ENCODE results near the gene MAP4K2.

The MAP4K2 gene

DNA sequence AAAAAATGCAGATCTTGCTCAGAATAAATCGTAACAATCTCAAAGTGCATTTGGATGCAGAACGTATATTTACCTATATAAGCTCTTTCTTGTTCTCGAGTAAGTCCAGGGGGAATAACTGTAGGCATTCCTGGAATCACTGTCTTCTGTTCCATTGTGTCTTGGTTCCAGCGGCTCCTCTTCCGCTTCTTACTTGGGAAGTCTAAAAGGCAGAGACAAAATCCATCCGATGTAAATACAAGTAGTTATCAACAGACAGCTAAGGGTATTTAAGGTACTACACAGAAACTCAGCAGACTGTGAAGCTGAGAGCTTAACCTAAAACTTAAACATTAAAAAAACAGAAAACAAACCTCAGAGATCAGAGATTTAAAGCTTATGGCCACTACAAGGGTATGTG is 26.6 kb downstream of the MAP4K2 start:
- peak overlapping the region; percentile 91 for H3K4me3 Mint-ChIP-seq
- H3K27me3 Mint-ChIP-seq = no peaks in the 10 kb centered on the region
- H3K36me3 Mint-ChIP-seq (ENCODE audit: insufficient read depth) = peaks cover 76% of the 10 kb centered on the region
- peaks cover 78% of the 10 kb centered on the region for H3K4me1 Mint-ChIP-seq
- ATAC-seq (replicated peaks; ENCODE audit: extremely low read depth, poor library complexity, severe bottlenecking) (no peak), DNase-seq (ENCODE audit: low spot score in 2 of 2) (no peak)
- peak overlapping the region; percentile 93 for H3K27ac Mint-ChIP-seq (ENCODE audit: low read depth)
- no peaks in the 10 kb centered on the region for H3K9me3 Mint-ChIP-seq

DNA sequence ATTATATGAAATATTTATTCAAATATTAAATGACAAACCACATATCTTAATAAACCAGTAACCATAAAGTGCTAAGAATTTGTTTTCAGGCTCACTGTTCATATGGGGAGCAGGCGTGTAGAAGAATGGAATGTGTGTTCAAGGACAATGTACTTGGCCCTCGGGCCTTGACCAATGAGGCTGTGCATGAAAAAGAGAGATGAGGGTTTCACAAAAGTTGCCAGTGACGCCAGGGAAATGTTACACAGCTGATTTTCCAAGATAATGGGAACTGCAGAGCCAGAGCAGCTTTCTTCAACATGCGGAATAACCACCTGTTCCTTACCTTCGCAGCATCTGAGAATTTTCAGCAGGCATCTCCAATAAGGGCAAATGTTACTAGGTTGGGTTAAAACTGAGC is 28.9 kb downstream of the MAP4K2 start:
- peak overlapping the region; percentile 36 for H3K4me3 Mint-ChIP-seq

DNA sequence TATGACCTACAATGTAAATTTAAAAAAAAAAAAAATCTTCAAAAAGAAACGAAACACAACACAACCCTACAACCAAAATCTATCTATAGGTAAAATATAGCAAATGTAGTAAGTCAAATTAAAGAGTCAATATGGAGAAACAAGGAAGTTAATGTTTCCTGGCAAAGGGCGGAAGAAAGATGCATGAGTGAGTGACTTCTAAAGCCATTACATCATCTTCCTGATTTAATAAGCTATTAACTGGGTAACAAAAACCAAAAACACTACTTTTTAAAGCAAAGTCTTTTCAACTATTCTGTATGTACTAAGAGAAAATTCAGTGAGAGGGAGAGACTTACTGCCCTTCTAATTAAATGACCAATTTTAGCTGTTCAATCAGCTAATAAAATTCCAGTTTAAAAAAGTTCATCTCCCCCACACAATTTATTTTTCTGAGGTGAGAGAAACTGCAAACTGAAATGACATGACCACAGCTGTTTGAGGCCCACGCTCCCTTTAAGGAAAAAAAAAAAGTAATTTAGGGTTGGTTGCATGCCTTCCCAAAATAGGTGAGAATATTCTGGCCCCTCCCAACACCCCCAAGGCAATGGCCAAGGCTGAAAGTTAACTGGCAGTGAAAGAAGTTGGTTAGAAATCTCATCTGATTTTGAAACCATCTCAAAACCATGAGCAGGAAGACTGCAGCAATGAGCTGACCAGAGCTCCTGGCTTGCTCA is 30.6 kb downstream of the MAP4K2 start:
- no peak for DNase-seq (ENCODE audit: low spot score in 2 of 2)
- Mint-ChIP-seq H3K27ac (ENCODE audit: low read depth) (peak overlapping the region; percentile 35), H3K27me3 (no peaks in the 10 kb centered on the region), H3K9me3 (no peaks in the 10 kb centered on the region), H3K4me1 (peaks cover 90% of the 10 kb centered on the region), H3K4me3 (no peak overlapping the region), H3K36me3 (ENCODE audit: insufficient read depth) (peaks cover 98% of the 10 kb centered on the region)
- ATAC-seq (replicated peaks; ENCODE audit: extremely low read depth, poor library complexity, severe bottlenecking) = no peak

More for the DNA sequence above, 28.9 kb downstream of the MAP4K2 start:
- no peak for DNase-seq (ENCODE audit: low spot score in 2 of 2)
- Mint-ChIP-seq H3K27me3 (no peaks in the 10 kb centered on the region), H3K4me1 (peaks cover 82% of the 10 kb centered on the region), H3K9me3 (no peaks in the 10 kb centered on the region), H3K36me3 (ENCODE audit: insufficient read depth) (peaks cover 92% of the 10 kb centered on the region), H3K27ac (ENCODE audit: low read depth) (no peak overlapping the region)
- ATAC-seq (replicated peaks; ENCODE audit: extremely low read depth, poor library complexity, severe bottlenecking) = no peak

GRCh38 chr11:64771861-64772260 is 31.2 kb downstream of the MAP4K2 start:
- no peaks in the 10 kb centered on the region for H3K9me3 Mint-ChIP-seq
- ATAC-seq (replicated peaks; ENCODE audit: extremely low read depth, poor library complexity, severe bottlenecking) = no peak
- no peaks in the 10 kb centered on the region for H3K27me3 Mint-ChIP-seq
- peaks cover 97% of the 10 kb centered on the region for H3K36me3 Mint-ChIP-seq (ENCODE audit: insufficient read depth)
- peaks cover 88% of the 10 kb centered on the region for H3K4me1 Mint-ChIP-seq
- DNase-seq (ENCODE audit: low spot score in 2 of 2) = no peak
- H3K27ac Mint-ChIP-seq (ENCODE audit: low read depth) = peak overlapping the region; percentile 35
- H3K4me3 Mint-ChIP-seq = no peak overlapping the region

DNA sequence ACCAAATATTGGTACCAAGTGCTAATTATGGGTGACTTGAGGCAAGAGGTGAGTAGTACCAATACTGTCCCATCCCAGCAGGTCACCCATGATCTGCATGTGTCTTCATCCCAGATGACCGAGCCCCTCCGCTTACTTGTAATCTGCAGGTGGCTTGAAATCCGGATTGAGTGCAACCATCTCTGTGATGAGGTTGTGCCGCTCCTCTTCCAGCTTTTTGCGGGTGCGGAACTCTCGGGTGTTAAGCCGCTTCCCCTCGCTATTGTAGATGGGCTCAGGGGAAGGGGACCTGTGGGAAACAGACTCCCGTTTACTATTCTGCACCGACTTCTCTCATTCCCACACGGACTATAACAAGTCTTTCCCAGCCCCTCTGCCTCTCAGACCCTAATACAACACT is 32.9 kb downstream of the MAP4K2 start:
- H3K4me3 Mint-ChIP-seq = no peak overlapping the region

GRCh38 chr11:64769283-64769682 is 33.7 kb downstream of the MAP4K2 start:
- peak overlapping the region; percentile 5 for H3K4me3 Mint-ChIP-seq
- no peaks in the 10 kb centered on the region for H3K27me3 Mint-ChIP-seq
- H3K9me3 Mint-ChIP-seq = no peaks in the 10 kb centered on the region
- H3K27ac Mint-ChIP-seq (ENCODE audit: low read depth) = peak overlapping the region; percentile 22
- ATAC-seq (replicated peaks; ENCODE audit: extremely low read depth, poor library complexity, severe bottlenecking) = no peak
- H3K36me3 Mint-ChIP-seq (ENCODE audit: insufficient read depth) = peaks cover 96% of the 10 kb centered on the region
- DNase-seq (ENCODE audit: low spot score in 2 of 2) = no peak
- peaks cover 88% of the 10 kb centered on the region for H3K4me1 Mint-ChIP-seq

More for the DNA sequence above, 32.9 kb downstream of the MAP4K2 start:
- no peak for ATAC-seq (replicated peaks; ENCODE audit: extremely low read depth, poor library complexity, severe bottlenecking)
- peaks cover 86% of the 10 kb centered on the region for H3K4me1 Mint-ChIP-seq
- H3K27ac Mint-ChIP-seq (ENCODE audit: low read depth) = no peak overlapping the region
- no peaks in the 10 kb centered on the region for H3K27me3 Mint-ChIP-seq
- peaks cover 96% of the 10 kb centered on the region for H3K36me3 Mint-ChIP-seq (ENCODE audit: insufficient read depth)
- H3K9me3 Mint-ChIP-seq = no peaks in the 10 kb centered on the region
- no peak for DNase-seq (ENCODE audit: low spot score in 2 of 2)

DNA sequence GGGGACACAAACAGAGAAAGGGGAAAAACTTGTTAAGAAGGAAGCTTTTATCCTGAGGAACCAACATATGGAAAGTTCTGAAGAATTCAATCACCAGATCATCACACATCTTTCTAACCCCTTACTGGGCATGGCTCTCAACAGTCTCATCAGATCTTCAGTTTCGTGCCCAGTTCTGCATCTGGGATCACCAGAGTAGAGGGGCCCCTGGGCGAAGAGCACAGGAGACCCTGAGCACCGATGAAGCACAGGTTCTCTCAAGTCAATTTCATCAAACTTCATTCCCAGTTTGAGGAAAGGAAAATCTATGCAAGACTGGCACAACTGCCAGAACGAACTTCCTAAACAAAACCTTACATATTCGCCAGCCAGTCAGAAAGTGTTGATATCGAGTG is 34.7 kb downstream of the MAP4K2 start:
- Mint-ChIP-seq H3K36me3 (ENCODE audit: insufficient read depth) (peaks cover 95% of the 10 kb centered on the region), H3K27me3 (no peaks in the 10 kb centered on the region), H3K4me1 (peaks cover 88% of the 10 kb centered on the region), H3K9me3 (no peaks in the 10 kb centered on the region), H3K27ac (ENCODE audit: low read depth) (peak overlapping the region; percentile 89), H3K4me3 (peak overlapping the region; percentile 71)
- no peak for DNase-seq (ENCODE audit: low spot score in 2 of 2)
- no peak for ATAC-seq (replicated peaks; ENCODE audit: extremely low read depth, poor library complexity, severe bottlenecking)

DNA sequence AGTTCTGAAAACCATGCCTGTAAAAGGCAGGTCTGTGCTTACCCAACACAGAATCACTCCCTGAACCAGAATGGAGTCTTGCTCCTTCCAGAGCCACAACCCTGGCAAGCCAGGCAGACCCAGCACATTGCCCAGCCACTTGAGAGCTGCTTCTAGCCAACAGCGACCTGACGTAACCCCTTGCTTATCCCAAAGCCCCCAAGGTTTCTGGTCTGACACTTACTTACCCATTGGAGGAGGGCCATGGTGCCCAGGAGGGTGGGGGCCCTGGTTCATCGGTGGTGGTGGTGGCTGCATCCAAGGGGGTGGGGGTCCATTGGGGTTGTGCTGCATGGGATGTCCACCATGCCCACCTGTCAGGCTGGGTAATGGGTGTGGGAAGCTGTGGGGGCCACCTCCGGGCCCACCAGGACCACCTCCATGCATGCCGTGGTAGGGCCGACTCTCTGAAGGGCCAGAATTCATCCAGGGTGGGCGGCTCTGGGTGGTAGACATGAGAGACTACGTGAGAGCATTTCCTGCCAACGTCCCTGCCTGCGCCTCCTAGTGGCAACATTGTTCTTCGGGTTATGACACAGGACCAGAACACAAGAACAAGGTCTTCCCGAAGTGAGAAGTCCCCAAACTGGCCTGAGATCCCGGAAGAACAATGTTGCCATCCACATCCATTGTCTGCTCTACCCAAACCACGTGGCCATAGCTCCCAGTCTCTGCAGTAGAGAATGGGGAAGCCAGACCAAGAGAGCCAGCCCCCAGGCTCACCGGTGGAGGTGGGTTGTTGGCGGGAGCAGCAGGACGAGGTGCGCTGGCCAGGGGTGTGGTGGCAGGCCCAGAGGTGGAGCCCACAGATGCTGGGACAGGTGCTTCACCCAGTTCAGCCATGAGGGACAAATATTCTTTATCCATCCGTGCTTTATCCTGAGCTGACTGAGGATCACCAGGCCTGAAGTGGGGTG is 35.4 kb downstream of the MAP4K2 start:
- ATAC-seq (replicated peaks; ENCODE audit: extremely low read depth, poor library complexity, severe bottlenecking) (peak; percentile 16), DNase-seq (ENCODE audit: low spot score in 2 of 2) (peak; percentile 71 to 85)
- Mint-ChIP-seq H3K36me3 (ENCODE audit: insufficient read depth) (peaks cover 95% of the 10 kb centered on the region), H3K4me1 (peaks cover 88% of the 10 kb centered on the region), H3K9me3 (no peaks in the 10 kb centered on the region), H3K27ac (ENCODE audit: low read depth) (peak overlapping the region; percentile 89), H3K4me3 (peak overlapping the region; percentile 71), H3K27me3 (no peaks in the 10 kb centered on the region)

GRCh38 chr11:64766881-64767280 is 36.1 kb downstream of the MAP4K2 start:
- no peak for ATAC-seq (replicated peaks; ENCODE audit: extremely low read depth, poor library complexity, severe bottlenecking)
- peak overlapping the region; percentile 53 for H3K4me3 Mint-ChIP-seq
- peaks cover 88% of the 10 kb centered on the region for H3K4me1 Mint-ChIP-seq
- DNase-seq (ENCODE audit: low spot score in 2 of 2) = no peak
- H3K27me3 Mint-ChIP-seq = no peaks in the 10 kb centered on the region
- no peaks in the 10 kb centered on the region for H3K9me3 Mint-ChIP-seq
- H3K27ac Mint-ChIP-seq (ENCODE audit: low read depth) = peak overlapping the region; percentile 89
- H3K36me3 Mint-ChIP-seq (ENCODE audit: insufficient read depth) = peaks cover 94% of the 10 kb centered on the region

DNA sequence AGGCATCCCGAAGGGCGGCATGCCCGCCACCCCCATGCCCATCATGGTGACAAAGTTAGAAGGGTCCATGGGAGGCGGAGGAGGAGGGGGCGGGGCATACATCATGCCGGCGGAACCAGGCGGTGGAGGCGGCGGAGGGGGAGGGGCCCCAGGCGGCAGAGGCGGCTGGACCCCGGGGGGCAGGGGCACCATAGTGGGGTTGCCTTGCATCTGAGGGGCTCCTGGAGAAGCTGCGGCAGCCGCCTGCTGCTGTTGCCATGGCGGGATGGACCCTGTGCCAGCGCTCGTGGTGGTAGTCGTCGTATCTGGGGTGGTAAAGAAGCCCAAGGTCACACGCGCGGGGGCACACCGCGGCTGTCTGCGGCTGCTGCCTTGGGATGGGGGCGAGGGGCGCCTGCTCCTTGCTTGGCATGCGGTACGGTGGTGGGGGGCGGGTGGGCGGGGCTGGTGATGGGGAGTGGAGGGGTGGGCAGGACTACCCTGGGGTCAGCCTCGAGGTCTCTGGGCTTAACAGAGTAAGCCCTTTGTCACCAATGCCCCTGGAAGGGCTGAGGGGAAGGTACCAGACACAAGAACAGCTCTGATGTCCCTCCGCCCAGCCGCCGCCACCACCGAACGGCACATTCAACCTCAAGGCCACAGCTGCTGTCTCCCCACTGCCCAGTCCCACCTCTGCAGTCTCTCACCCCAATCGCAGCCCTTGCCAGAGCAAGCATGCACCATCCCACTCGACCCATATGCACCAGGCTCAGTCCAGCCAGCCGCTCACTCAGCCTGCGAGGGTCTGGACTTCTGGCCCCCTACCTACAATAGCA is 37.0 kb downstream of the MAP4K2 start:
- peaks cover 92% of the 10 kb centered on the region for H3K36me3 Mint-ChIP-seq (ENCODE audit: insufficient read depth)
- DNase-seq (ENCODE audit: low spot score in 2 of 2) = no peak
- no peaks in the 10 kb centered on the region for H3K9me3 Mint-ChIP-seq
- no peak for ATAC-seq (replicated peaks; ENCODE audit: extremely low read depth, poor library complexity, severe bottlenecking)
- H3K27me3 Mint-ChIP-seq = no peaks in the 10 kb centered on the region
- H3K4me1 Mint-ChIP-seq = peaks cover 85% of the 10 kb centered on the region
- peak overlapping the region; percentile 89 for H3K27ac Mint-ChIP-seq (ENCODE audit: low read depth)
- H3K4me3 Mint-ChIP-seq = peak overlapping the region; percentile 76

- peak overlapping the region; percentile 76 for H3K4me3 Mint-ChIP-seq
- H3K9me3 Mint-ChIP-seq = no peaks in the 10 kb centered on the region
- DNase-seq (ENCODE audit: low spot score in 2 of 2) = no peak
- peaks cover 85% of the 10 kb centered on the region for H3K4me1 Mint-ChIP-seq
- ATAC-seq (replicated peaks; ENCODE audit: extremely low read depth, poor library complexity, severe bottlenecking) = no peak
- no peaks in the 10 kb centered on the region for H3K27me3 Mint-ChIP-seq
- peak overlapping the region; percentile 89 for H3K27ac Mint-ChIP-seq (ENCODE audit: low read depth)
- H3K36me3 Mint-ChIP-seq (ENCODE audit: insufficient read depth) = peaks cover 90% of the 10 kb centered on the region
Measured at GRCh38 chr11:64765291-64765850, 37.6 kb downstream of the MAP4K2 start.

DNA sequence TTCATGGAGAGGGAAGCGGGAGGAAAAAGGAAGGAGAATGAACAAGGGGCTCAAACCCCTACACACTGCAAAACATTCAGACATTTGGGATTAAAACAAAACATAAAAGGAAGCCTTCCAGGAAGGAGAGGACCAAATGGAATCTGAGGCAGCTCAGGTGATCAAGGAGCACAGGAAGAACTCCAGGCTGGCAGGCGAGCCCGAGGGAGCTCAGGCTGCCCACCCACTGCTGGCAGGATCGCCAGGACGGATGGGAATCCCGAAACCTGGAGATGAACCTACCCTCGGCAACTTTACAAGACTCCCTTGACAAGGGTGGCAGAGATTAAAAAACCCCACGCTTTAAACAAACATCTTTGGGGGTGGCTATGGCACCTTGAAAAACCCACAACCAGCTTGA is 38.3 kb downstream of the MAP4K2 start:
- Mint-ChIP-seq H3K4me3 (peak overlapping the region; percentile 76), H3K27ac (ENCODE audit: low read depth) (peak overlapping the region; percentile 89), H3K4me1 (peaks cover 88% of the 10 kb centered on the region), H3K27me3 (no peaks in the 10 kb centered on the region), H3K9me3 (no peaks in the 10 kb centered on the region), H3K36me3 (ENCODE audit: insufficient read depth) (peaks cover 90% of the 10 kb centered on the region)
- DNase-seq (ENCODE audit: low spot score in 2 of 2) = no peak
- ATAC-seq (replicated peaks; ENCODE audit: extremely low read depth, poor library complexity, severe bottlenecking) = no peak

Data from central memory CD8-positive, alpha-beta T cell (primary cell).